HG02981 (cell line): ENCODE data around the gene RPA1.
"Not testable (repeated sequence)": the region's sequence is repeated elsewhere in the genome, so short reads cannot be mapped to it uniquely, and the experiment has no call there.

Experiments used
- ATAC-seq: cut with Tn5 transposase; IDR thresholded peaks from one replicate; pipeline ENCODE4 v1.9.1; 2021; ENCODE audit warnings: mild to moderate bottlenecking, moderate library complexity; ENCODE audit not compliant: unreplicated experiment

The RPA1 gene

DNA sequence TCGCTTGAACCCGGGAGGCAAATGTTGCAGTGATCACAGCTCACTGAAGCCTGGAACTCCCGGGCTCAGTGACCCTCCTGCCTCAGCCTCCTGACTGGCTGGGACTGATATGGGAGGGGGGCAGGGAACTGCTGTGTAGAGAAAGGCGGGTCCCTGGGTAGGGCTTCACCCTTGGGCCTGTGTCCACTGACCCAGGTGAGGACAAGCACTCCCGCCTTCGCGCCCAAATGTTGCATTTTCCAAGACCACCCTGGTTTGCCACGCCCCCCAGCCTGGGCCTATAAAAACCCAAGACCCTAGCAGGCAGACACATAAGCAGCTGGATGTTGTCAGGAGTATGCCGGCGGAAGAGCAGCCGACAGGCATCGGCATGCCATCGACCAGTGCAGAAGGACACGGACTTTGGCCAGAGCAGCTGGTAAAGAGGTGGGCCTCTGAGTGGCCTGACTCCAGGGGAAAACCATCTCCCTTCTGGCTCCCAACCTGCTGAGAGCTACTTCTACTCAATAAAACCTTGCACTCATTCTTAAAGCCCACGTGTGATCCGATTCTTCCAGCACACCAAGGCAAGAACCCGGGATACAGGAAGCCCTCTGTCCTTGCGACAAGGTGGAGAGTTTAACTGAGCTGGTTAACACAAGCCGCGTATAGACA, 19.2 kb upstream of the RPA1 start:
- no peak for ATAC-seq

DNA sequence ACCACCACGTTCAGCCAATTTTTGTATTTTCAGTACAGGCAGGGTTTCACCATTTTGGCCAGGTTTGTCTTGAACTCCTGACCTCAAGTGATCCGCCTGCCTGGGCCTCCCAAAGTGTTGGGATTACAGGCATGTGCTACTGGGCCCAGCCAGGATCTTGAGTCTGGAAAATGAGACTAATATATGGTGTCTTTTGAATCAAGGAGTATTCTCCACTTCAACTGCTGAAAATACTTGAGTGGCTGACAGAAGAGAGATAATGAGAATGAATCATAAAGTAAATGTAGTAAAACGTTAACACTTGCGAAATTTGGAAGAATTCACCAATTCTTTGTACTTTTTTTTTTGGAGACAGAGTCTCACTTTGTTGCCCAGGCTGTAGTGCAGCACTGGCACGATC, 16.7 kb upstream of the RPA1 start:
- ATAC-seq, result no peak

DNA sequence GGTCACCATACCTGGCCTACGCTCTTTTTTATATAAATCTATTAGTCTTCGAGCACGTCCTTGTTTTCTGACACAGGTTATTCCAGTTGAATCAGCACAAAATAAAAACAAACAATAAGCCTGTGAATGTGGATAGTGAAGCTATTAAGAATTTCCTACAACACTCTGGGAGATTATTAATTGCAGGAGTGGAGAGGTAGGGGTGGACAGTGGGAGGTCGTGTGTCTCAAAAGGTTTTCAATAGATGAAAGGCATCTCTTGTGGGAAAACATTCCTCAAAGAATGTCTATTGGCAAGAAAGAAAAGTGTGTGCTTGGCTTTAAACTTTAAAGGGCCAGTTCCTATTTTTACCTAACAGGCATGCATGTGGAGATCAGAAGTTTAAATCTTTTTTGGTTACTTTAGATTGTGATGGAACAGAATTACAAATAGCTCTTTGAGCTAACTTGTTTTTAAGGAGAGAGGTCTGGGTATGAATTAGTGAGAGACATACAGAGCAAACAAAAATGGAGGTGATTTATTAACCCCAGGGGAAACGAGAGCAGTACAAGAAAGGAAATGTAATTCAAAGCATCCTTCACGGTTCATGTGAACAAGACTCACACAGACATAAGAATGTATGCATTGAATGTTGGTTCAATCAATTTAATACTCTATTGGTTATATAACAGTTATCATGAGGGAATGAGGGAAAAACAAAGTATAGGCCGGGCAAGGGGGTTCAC, 9.1 kb upstream of the RPA1 start:
- ATAC-seq, result no peak

DNA sequence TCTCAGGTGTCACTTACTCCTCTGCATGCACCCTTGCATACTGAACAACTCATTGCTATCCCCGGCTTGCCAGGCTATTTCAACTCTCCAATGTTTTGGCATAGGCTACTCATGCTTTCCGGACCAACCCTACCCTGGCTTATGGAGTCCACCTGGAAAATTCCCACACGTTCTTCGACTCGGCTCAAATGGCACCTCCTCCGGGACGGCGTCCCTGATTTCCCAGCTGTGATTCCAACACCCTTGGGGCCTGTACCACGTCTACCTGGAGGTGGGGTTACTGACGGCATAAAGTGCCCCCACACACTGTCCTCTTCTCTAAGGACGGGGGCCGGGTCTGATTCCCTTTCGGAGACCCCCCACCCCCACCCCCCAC, 601 bp upstream of the RPA1 start:
- ATAC-seq, result no peak

DNA sequence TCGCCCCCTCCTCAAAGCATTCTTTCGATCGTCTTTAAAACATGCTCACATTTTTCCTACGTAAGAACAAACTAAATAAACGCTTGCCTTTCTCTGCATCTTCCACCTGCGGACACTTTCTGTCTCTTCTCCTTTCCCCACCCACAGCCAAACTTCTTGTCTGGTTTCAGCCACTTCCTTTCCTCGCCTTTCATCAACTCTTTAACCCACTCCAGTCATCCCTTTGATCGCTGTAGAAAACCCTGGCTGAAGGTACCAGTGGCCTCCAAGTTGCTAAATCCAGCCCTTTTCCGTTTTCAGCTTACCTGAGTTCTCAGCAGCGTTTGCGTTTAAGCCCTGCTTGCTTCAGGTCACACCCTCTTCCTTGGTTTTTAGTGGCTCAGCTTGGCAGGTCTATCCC, 483 bp downstream of the RPA1 start:
- ATAC-seq, result no peak

GRCh38 chr17:1834380-1835149, 4.8 kb downstream of the RPA1 start:
- ATAC-seq, result peak; percentile 58

DNA sequence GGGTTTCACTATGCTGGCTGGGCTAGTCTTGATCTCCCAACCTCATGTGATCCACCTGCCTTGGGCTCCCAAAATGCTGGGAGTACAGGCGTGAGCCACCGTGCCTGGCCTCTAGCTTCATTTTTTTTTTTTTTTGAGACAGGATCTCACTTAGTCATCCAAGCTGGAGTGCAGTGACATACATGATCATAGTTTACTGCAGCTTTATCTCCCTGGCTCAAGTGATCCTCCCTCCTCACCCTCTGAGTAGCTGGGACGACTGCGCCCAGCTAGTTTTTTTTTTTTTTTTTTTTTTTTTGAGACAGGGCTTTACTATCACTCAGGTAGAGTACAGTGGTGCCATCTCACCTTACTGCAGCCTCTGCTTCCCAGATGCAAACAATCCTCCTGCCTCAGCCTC, 9.7 kb downstream of the RPA1 start:
- no peak for ATAC-seq

DNA sequence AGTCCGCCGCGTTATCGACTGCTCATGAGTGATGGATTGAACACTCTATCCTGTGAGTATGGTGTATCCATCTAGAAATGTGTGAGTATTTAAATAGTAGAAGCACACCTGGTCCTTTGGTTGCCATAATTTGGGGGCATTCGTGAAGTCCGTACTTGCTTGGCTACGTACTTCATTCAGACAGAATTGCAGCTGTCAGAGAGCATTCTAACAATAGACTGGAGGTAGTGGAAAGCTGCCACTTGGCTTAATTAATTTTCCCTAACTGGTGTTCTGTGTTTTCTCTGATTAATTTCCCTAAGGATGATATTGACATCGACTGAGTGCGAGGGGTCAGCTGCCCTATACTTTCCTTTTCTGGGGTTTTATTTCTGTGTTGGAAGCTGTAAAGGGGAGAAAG, 14.1 kb downstream of the RPA1 start:
- no peak for ATAC-seq

- no peak for ATAC-seq
Observed at GRCh38 chr17:1847191-1847590, 17.4 kb downstream of the RPA1 start.

- ATAC-seq, result no peak
Observed at GRCh38 chr17:1852327-1852726, 22.5 kb downstream of the RPA1 start.

DNA sequence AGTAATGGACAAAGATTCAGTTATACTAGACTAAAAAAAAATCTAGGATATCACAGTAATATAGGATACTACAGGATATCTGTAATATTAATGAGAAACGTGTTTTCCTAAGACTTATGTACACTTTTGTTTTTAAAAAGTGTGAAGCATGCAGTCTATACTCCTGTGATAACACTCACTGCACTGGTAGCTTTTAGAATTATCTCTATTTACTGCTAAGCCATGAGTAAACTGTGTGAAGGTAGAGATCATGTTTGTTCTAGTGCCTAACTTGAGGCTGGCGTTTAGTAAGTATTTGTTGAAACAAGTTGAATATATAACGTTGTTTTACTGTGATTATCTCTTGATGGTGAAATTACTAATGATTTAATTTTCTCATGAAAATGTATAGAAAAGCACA, 23.9 kb downstream of the RPA1 start:
- no peak for ATAC-seq

DNA sequence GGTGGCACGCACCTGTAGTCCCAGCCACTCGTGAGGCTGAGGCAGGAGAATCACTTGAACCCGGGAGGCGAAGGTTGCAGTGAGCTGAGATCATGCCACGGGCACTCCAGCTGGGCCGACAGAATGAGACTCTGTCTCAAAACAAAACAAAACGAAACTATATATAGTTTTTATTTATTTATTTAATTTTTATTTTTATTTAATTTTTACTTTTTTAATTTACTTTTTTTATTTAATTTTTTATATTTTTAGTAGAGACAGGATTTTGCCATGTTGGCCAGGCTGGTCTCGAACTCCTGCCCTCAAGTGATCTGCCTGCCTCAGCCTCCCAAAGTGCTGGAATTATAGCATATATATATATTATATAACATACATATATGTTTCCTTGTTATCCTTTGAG, 26.7 kb downstream of the RPA1 start:
- ATAC-seq, result not testable (repeated sequence)

- ATAC-seq, result no peak
Observed at GRCh38 chr17:1860978-1861377, 31.2 kb downstream of the RPA1 start.

DNA sequence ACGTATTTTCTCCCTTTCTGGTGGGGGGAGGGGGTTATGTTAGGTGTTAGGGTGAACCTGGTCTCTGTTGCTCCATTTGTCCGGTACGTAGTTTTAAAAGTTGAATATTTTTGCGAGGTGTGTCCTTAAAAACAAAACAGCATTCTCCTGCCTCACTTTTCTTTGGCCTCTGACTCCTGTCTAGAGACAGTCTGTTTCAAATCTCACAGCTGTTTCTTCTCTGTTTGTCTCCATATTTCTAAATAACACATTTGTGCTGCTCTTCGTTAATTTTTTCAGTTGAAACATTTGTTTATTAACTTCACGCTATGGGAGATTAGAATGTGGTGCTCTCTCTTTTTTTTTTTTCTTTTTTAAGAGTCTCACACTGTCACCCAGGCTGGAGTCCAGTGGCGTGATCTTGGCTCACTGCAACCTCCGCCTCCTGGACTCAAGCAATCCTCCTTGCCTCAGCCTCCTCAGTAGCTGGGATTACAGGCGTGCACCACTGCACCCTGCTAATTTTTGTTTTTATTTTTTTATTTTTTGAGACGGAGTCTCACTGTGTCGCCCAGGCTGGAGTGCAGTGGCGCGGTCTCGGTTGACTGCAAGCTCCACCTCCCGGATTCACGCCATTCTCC, 31.7 kb downstream of the RPA1 start:
- no peak for ATAC-seq

DNA sequence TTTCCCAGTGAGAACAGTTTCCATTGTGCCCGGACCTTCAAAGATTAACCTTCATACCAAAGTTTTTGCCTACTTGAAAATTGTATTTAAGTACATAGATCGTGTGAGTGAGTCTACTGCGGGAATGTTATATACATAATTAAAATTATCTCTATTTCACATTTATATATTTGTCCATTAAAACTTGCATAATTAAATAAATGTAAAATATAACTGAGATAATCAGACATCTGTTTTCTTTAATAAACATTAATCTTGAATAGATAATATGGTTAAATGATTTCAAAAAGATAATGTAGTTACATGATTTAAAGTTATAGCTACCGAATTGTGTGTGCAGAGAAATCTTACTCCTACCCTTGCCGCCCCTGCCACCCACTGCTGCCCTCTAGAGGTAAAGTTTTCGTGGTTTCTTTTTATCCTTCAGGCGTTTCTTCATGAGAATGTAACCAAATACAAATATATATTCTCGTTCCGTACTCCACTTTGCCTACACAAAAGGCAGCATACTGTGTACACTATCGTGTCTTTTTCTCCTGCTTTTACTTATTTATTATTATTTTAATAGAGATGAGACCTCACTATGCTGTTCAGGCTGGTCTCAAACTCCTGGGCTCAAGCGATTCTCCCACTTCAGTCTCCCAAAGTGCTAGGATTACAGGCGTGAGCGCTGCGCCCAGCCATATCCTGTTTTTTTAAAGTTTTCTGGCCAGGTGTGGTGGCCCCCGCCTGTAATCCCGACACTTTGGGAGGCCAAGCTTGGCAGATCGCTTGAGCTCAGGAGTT, 35.6 kb downstream of the RPA1 start:
- no peak for ATAC-seq

DNA sequence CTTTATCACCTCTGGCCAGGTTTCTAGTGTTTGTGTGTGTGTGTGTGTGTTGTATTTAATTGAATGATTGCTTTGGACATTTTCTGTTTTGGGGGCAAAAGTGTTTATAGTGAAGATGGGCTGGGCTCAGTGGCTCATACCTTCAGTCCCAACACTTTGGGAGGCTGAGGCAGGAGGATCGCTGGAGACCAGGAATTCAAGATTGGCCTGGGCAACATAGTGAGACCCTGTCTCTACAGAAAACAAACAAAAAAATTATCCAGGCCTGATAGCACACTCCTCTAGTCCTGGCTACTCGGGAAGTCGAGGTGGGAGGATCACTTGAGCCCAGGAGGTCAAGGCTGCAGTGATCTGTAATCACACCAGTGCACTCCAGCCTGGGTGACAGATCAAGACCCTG, 37.5 kb downstream of the RPA1 start:
- no peak for ATAC-seq

- ATAC-seq, result no peak
Observed at GRCh38 chr17:1868090-1868489, 38.3 kb downstream of the RPA1 start.

DNA sequence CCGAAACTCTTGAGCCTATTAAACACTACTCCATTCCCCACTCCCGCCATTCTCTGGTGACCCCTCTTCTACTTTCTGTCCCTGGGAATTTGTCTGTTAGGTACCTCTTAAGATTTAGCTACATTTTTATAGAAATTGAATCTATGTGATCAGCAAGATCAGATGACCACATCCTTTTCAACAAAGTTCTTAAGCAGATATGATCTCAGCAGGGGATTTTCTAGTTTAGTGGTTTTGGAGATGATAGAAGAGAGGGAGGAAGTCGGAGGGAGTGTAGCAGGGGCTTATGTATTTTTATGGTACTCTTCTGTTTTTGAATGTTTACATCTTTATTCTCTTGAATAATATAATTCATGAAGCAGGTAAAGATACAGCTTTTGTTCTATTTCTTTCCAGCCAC, 40.8 kb downstream of the RPA1 start:
- ATAC-seq, result no peak

GRCh38 chr17:1871756-1872155, 42.0 kb downstream of the RPA1 start:
- no peak for ATAC-seq

GRCh38 chr17:1872254-1872653, 42.4 kb downstream of the RPA1 start:
- no peak for ATAC-seq

DNA sequence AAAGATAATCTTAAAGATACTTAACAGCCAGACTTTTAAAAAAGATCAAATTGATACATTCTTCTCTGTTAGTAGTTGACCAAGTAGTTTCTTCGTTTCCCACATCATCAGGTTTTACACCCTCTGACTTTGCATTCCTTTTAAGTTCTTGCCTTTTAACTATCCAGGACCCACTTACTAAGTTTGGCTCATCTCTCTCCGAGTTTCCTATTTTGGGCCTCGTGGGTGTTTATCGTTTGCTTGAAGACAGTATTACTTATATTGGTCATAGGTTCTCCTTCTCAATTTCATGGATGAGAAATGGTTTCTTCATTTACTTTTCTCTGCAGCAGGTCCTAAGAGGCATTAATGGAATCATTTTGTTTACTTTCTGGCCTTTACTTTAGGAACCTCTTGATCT, 43.2 kb downstream of the RPA1 start:
- no peak for ATAC-seq
